Naive thymus-derived CD8-positive, alpha-beta T cell (primary cell): ENCODE data around the gene PGR. TPM values are rescaled to one million over a fixed set of nuclear protein-coding genes. Genes with fewer than 3 reads are reported as not detected.

Experiments used
- ATAC-seq, 2 donors: fragments of 150-1000 bp; cut with Tn5 transposase in 1 of 2; sonication (Bioruptor Pico), chemical (Tn5 transposase) in 1 of 2; 1 replicate in 1 of 2; 2 replicates in 1 of 2; pipeline ENCODE4 v1.10.0; 2021; ENCODE audit warnings: mild to moderate bottlenecking in 2 of 2, moderate library complexity in 2 of 2
- POLR2A ChIA-PET: fragments of 350-600 bp; sonication (Branson Sonifier 250); formaldehyde crosslinking; loops from one replicate; lab custom pipeline; 2021; ENCODE audit warnings: antibody characterized with exemption; lab: Charles Lee
- DNase-seq, 10 donors: peaks; one replicate each; pipeline versions ENCODE4 v3.0.0 to v3.0.0-alpha.2; 2020 to 2022
- H3K27ac Mint-ChIP-seq, 10 donors: one replicate each; pipeline ENCODE4 v1.8.0; 2020 to 2022; ENCODE audit warnings: mild to moderate bottlenecking in 10 of 10, mixed read lengths in 10 of 10, moderate library complexity in 4 of 10, inconsistent platforms in 1 of 10
- H3K27me3 Mint-ChIP-seq, 5 donors: one replicate each; pipeline ENCODE4 v1.8.0; 2021 to 2022; ENCODE audit warnings: mixed read lengths in 5 of 5
- H3K36me3 Mint-ChIP-seq, 3 donors: one replicate each; pipeline ENCODE4 v1.8.0; 2020 to 2022; ENCODE audit warnings: mixed read lengths in 3 of 3, mild to moderate bottlenecking in 2 of 3, inconsistent platforms in 1 of 3
- H3K4me1 Mint-ChIP-seq, 4 donors: one replicate each; pipeline ENCODE4 v1.8.0; 2021 to 2022; ENCODE audit warnings: mixed read lengths in 4 of 4
- H3K4me3 Mint-ChIP-seq, 10 donors: one replicate each; pipeline ENCODE4 v1.8.0; 2020 to 2022; ENCODE audit warnings: mild to moderate bottlenecking in 10 of 10, mixed read lengths in 10 of 10, moderate library complexity in 6 of 10, inconsistent platforms in 1 of 10
- H3K9me3 Mint-ChIP-seq, 9 donors: one replicate each; pipeline ENCODE4 v1.8.0; 2020 to 2022; ENCODE audit warnings: mixed read lengths in 9 of 9, mild to moderate bottlenecking in 3 of 9, inconsistent platforms in 1 of 9, moderate library complexity in 1 of 9
- polyA plus RNA-seq, 3 donors: library from polyadenylated mRNA; unstranded; fragments of 300-500 nt; fragmentation: Illumina TruSeq; gene quantifications; one replicate each; pipeline ENCODE4 v1.2.3, GENCODE V29; 2021
- total RNA-seq, 8 experiments: library from RNA in 2 of 8; stranded (reverse) in 2 of 8; gene quantifications; one replicate each; pipeline ENCODE4 v1.2.3 and lab custom pipeline; 2021 to 2026

The PGR gene
- total and polyA plus RNA-seq, 5 experiments from 2014 or later = not detected

DNA sequence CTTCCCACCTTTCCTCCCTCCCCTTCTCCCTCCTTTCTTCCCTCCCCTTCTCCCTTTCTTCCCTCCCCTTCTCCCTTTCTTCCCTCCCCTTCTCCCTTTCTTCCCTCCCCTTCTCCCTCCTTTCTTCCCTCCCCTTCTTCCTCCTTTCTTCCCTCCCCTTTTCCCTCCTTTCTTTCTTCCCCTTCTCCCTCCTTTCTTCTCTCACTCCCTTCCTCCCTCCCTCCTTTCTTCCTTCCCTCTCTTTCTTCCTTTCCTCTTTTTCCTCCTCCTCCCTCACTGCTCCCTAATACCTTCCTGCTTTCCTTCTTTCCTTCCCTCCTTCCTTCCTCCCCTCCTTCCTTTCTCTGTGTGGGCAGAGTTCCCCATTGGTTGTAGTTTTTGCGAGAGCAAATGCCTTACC lies 76.1 kb downstream of the PGR start:
- H3K4me3 Mint-ChIP-seq = no peak overlapping the region
- ATAC-seq (no peak), DNase-seq (no peak)
- peaks cover 0 to 30% (median 2%) of the 10 kb centered on the region in 9 donors for H3K9me3 Mint-ChIP-seq
- H3K4me1 Mint-ChIP-seq = no peaks in the 10 kb centered on the region
- peaks cover 0 to 2% (median 0%) of the 10 kb centered on the region in 5 donors for H3K27me3 Mint-ChIP-seq
- peak overlapping the region in 1 of 10 donors; percentile 19 for H3K27ac Mint-ChIP-seq
- POLR2A ChIA-PET = no interaction called here
- no peaks in the 10 kb centered on the region for H3K36me3 Mint-ChIP-seq

DNA sequence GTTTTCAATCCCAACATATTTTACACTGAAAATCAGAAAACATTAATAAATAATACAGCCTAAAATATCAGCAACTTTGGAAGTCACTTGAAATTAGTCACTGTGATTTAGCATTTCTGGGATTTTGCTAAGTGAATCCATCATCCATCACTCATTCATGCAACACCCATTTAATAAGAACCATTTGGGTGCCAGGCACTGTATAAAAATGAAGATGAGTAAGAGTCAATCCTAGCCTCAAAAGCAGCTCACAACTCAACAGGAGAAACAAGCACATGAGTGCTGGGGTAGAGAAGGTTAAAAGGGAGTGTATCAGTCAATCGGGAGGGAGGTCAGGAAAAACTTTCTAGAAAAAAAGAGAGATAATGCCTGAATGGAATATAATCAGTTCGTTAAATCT lies 77.9 kb downstream of the PGR start:
- peaks cover 0 to 14% (median 2%) of the 10 kb centered on the region in 9 donors for H3K9me3 Mint-ChIP-seq
- peaks cover 0 to 2% (median 0%) of the 10 kb centered on the region in 5 donors for H3K27me3 Mint-ChIP-seq
- POLR2A ChIA-PET = no interaction called here
- no peak for ATAC-seq
- DNase-seq = no peak
- no peak overlapping the region for H3K27ac Mint-ChIP-seq
- H3K4me1 Mint-ChIP-seq = no peaks in the 10 kb centered on the region
- no peaks in the 10 kb centered on the region for H3K36me3 Mint-ChIP-seq
- H3K4me3 Mint-ChIP-seq = no peak overlapping the region

DNA sequence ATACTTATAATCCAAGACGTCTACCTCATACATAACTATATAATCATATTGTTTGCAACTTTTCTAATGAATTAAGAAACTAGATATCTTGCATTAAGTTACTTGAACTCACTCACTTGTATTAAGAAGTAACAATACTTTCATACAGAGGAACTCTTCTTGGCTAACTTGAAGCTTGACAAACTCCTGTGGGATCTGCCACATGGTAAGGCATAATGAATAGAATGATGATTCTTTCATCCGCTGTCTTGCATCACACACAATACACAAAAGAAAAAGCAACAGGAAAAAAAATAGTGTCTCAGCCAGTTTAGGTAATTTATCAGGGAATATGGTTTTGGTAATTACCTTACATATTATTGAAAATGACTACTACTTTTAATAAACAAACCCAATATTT lies 79.8 kb downstream of the PGR start:
- POLR2A ChIA-PET = no interaction called here
- peaks cover 0 to 2% (median 0%) of the 10 kb centered on the region in 5 donors for H3K27me3 Mint-ChIP-seq
- H3K9me3 Mint-ChIP-seq = peaks cover 0 to 22% (median 0%) of the 10 kb centered on the region in 9 donors
- H3K4me1 Mint-ChIP-seq = no peaks in the 10 kb centered on the region
- DNase-seq (no peak), ATAC-seq (no peak)
- H3K4me3 Mint-ChIP-seq = no peak overlapping the region
- H3K27ac Mint-ChIP-seq = no peak overlapping the region
- no peaks in the 10 kb centered on the region for H3K36me3 Mint-ChIP-seq

DNA sequence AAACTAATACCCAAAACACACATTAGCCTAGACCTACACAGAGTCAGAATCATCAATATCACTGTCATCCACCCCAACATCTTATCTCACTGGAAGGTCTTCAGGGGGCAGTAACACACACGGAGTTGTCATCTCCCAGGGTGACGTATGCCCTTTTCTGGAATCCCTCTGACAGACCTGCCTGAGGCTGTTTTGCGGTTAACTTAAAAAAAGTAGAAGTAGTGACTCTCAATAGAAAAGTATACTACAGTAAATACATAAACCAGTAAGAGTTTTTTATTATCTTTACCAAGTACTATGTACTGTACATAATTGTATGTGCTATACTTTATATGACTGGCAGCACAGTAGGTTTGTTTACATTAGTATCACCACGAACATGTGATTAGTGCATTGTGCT lies 80.5 kb downstream of the PGR start:
- H3K9me3 Mint-ChIP-seq = peaks cover 0 to 28% (median 0%) of the 10 kb centered on the region in 9 donors
- ATAC-seq (no peak), DNase-seq (no peak)
- H3K27ac Mint-ChIP-seq = no peak overlapping the region
- H3K4me3 Mint-ChIP-seq = no peak overlapping the region
- no peaks in the 10 kb centered on the region for H3K4me1 Mint-ChIP-seq
- peaks cover 0 to 2% (median 0%) of the 10 kb centered on the region in 5 donors for H3K27me3 Mint-ChIP-seq
- POLR2A ChIA-PET = no interaction called here
- no peaks in the 10 kb centered on the region for H3K36me3 Mint-ChIP-seq

DNA sequence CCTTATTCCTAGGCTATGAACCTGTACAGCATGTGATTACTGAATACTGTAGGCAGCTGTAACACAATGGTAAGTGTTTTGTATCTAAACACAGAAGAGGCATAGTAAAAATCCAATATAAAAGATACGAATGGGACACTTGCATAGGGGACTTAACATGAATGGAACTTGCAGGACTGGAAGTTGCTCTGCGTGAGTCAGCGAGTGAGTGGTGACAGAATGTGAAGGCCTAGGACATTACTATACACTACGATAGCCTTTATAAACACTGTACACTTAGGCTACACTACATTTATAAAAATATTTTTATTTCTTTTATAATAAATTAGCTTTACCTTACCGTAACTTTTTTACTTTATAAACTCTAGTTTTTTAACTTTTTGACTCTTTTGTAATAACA lies 81.1 kb downstream of the PGR start:
- POLR2A ChIA-PET = no interaction called here
- Mint-ChIP-seq H3K4me3 (no peak overlapping the region), H3K9me3 (peaks cover 0 to 30% (median 0%) of the 10 kb centered on the region in 9 donors), H3K36me3 (no peaks in the 10 kb centered on the region), H3K27ac (no peak overlapping the region), H3K4me1 (no peaks in the 10 kb centered on the region), H3K27me3 (peaks cover 0 to 2% (median 0%) of the 10 kb centered on the region in 5 donors)
- DNase-seq (no peak), ATAC-seq (no peak)

DNA sequence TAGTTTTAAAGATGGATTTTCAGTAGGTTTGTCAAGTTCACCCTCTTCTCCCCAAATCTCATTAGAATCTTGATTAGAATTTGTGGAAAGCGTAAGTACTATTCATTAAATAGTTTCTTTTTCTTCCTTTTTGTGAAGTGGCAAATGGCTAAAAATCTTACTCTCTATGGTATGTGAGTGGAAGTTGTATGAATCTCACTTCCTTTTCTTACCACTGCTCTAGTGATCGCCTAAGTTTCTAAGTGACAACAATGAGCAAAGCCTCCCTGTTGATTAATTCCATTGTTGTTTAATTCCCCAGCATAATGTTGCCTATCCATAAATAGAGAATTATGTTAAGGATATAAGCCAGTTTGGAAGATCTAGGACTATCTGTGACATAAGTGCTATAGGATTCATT lies 82.7 kb downstream of the PGR start:
- H3K36me3 Mint-ChIP-seq = no peaks in the 10 kb centered on the region
- ATAC-seq = no peak
- H3K4me1 Mint-ChIP-seq = no peaks in the 10 kb centered on the region
- peaks cover 0 to 2% (median 0%) of the 10 kb centered on the region in 5 donors for H3K27me3 Mint-ChIP-seq
- no peak overlapping the region for H3K27ac Mint-ChIP-seq
- peaks cover 0 to 21% (median 2%) of the 10 kb centered on the region in 9 donors for H3K9me3 Mint-ChIP-seq
- POLR2A ChIA-PET = no interaction called here
- no peak for DNase-seq
- H3K4me3 Mint-ChIP-seq = no peak overlapping the region

DNA sequence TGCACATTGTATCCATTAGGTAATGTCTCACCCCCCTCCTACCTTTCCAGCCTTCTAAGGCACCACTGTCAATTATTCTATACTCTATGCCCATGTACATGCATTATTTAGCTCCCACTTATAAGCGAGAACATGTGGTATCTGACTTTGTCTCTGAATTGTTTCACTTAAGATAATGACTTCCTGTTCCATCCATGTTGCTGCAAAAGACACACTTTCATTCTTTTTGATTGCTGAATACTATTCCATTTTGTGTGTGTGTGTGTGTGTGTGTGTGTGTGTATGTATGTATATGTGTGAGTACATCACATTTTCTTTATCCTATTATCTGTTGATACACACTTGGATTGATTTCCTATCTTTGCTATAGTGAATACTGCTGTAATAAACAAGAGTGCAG lies 84.2 kb downstream of the PGR start:
- Mint-ChIP-seq H3K9me3 (peaks cover 0 to 17% (median 3%) of the 10 kb centered on the region in 9 donors), H3K4me3 (no peak overlapping the region), H3K4me1 (no peaks in the 10 kb centered on the region), H3K27ac (no peak overlapping the region), H3K36me3 (no peaks in the 10 kb centered on the region), H3K27me3 (peaks cover 0 to 2% (median 0%) of the 10 kb centered on the region in 5 donors)
- no peak for ATAC-seq
- POLR2A ChIA-PET = interaction anchor here (0.7 kb wide), 1 partner anchor 26 kb away, joined by 4 read pairs; no protein-coding TSS in a partner anchor
- no peak for DNase-seq

DNA sequence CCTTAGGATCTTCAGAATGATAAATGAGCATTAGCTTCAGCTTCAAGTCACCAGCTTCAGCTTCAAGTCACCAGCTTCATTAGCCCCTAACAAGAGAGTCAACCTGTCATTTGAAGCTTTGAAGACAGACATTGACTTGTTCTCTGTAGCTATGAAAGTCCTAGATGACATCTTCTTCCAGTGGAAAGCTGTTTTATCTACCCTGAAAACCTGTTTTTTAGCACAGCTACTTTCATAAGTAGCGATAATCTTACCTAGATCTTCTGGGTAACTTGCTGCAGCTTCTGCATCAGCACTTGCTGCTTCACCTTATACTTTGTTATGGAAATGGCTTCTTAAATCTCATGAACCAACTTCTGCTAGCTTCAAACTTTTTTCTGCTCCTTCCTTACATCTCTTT lies 85.7 kb downstream of the PGR start:
- Mint-ChIP-seq H3K4me1 (no peaks in the 10 kb centered on the region), H3K4me3 (no peak overlapping the region), H3K27me3 (no peaks in the 10 kb centered on the region), H3K9me3 (peaks cover 0 to 17% (median 3%) of the 10 kb centered on the region in 9 donors), H3K27ac (no peak overlapping the region), H3K36me3 (no peaks in the 10 kb centered on the region)
- ATAC-seq = no peak
- POLR2A ChIA-PET = no interaction called here
- no peak for DNase-seq

DNA sequence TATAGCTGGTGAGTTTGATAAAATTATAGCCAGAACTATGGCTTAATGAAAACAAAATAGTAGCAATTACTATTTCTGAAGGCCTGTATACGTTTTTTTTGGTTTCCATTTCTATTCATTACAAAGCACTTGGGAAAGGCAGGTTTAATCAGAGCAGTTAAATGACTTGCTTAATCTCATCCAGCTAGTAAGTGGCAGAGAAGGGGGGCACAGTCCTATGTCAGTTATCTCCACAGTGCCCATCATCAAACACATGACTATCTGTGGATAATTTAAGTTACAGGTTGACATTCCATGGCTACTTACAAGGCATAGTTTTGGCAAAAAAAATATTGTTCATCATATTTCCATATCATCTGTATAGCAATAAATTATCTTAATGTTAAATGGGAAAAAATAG lies 93.7 kb downstream of the PGR start:
- POLR2A ChIA-PET = no interaction called here
- Mint-ChIP-seq H3K27ac (no peak overlapping the region), H3K4me1 (no peaks in the 10 kb centered on the region), H3K36me3 (no peaks in the 10 kb centered on the region), H3K9me3 (peaks cover 0 to 10% (median 3%) of the 10 kb centered on the region in 9 donors), H3K27me3 (no peaks in the 10 kb centered on the region), H3K4me3 (no peak overlapping the region)
- DNase-seq (no peak), ATAC-seq (no peak)

DNA sequence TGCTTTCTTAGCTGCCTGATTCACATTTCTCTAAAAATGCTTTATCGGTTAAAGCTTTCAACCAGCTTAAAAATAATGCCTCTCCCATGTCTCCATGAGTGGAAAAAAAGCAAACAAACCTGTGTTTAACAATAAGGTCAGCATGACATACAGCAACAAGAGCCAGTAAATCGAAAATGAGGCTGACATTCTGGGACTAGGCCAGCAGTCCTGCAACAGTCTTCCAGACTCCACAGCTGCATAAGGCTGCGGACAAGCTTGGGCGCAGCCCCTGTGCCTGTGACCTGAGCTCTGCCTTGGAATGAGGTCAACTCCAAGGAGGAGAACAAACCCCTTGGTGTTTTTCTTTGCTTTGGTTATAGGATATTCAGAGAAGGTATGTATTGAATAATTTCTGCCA lies 95.5 kb downstream of the PGR start:
- no peak overlapping the region for H3K4me3 Mint-ChIP-seq
- POLR2A ChIA-PET = no interaction called here
- no peaks in the 10 kb centered on the region for H3K27me3 Mint-ChIP-seq
- no peak overlapping the region for H3K27ac Mint-ChIP-seq
- H3K4me1 Mint-ChIP-seq = no peaks in the 10 kb centered on the region
- ATAC-seq (no peak), DNase-seq (no peak)
- peaks cover 0 to 10% (median 4%) of the 10 kb centered on the region in 9 donors for H3K9me3 Mint-ChIP-seq
- no peaks in the 10 kb centered on the region for H3K36me3 Mint-ChIP-seq

DNA sequence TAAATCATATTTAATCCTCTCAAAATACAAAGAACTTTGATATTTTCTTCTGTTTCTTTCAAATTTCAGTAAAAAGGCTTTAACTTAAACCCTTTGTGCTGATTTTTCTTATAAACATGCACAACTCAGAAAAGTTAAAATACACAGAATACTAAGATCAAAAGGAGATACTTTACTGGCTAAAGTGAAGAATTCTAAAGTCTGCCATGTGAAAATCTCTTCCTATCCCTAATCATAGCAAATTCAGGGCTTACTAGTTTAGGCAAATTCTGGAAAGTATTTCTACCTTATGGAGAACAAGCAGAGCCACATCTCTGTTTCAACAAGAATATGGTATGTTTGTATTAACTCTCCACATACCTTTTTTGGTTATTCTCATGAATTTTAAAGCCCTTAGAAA lies 96.6 kb downstream of the PGR start:
- POLR2A ChIA-PET = no interaction called here
- Mint-ChIP-seq H3K9me3 (peaks cover 0 to 10% (median 4%) of the 10 kb centered on the region in 9 donors), H3K27ac (no peak overlapping the region), H3K4me3 (no peak overlapping the region), H3K4me1 (no peaks in the 10 kb centered on the region), H3K27me3 (no peaks in the 10 kb centered on the region), H3K36me3 (no peaks in the 10 kb centered on the region)
- no peak for ATAC-seq
- no peak for DNase-seq

DNA sequence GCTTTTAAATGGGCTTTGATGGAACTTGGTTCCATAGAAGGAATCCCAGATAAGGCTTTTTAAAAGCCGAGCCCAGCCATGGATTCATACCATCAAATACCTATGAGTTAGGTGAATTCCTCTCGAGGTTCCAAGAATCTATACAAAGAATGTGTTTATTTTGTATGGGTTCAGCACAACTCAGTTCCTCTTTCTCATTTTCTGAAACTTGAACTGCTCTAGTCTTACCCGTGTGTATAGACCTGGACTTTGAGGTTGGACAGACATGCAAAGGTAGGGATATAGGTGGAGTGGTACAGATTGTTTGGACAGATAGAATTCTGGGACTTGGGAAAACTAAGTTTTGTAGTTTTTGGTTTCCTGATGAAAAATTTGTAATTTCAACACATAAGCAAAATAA lies 97.9 kb downstream of the PGR start:
- no peak for ATAC-seq
- no peak overlapping the region for H3K27ac Mint-ChIP-seq
- POLR2A ChIA-PET = no interaction called here
- H3K27me3 Mint-ChIP-seq = no peaks in the 10 kb centered on the region
- H3K4me1 Mint-ChIP-seq = no peaks in the 10 kb centered on the region
- H3K4me3 Mint-ChIP-seq = no peak overlapping the region
- H3K36me3 Mint-ChIP-seq = no peaks in the 10 kb centered on the region
- DNase-seq = no peak
- peaks cover 0 to 10% (median 4%) of the 10 kb centered on the region in 9 donors for H3K9me3 Mint-ChIP-seq

DNA sequence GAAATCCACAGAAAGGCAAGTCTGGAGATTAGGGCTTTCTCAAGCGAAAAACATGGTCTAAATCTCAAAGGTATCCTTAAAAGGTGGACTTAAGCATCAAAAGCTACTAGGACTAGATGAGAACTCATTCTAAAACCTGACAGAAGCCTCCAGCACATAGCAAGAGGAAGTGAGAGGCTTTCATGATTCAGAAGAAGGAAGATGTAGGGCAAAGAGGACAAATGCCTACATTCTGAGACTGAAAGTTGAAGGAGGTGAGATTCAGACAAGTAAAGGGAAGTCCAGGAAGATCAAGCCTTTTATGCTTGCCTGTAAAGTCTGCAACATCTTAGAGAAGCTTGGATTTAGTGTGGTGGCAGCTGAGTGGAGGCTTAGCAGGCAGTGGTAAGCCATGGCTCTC lies 98.9 kb downstream of the PGR start:
- DNase-seq (no peak), ATAC-seq (no peak)
- Mint-ChIP-seq H3K4me1 (no peaks in the 10 kb centered on the region), H3K27me3 (no peaks in the 10 kb centered on the region), H3K27ac (no peak overlapping the region), H3K9me3 (peaks cover 0 to 10% (median 4%) of the 10 kb centered on the region in 9 donors), H3K36me3 (no peaks in the 10 kb centered on the region), H3K4me3 (no peak overlapping the region)
- POLR2A ChIA-PET = no interaction called here

DNA sequence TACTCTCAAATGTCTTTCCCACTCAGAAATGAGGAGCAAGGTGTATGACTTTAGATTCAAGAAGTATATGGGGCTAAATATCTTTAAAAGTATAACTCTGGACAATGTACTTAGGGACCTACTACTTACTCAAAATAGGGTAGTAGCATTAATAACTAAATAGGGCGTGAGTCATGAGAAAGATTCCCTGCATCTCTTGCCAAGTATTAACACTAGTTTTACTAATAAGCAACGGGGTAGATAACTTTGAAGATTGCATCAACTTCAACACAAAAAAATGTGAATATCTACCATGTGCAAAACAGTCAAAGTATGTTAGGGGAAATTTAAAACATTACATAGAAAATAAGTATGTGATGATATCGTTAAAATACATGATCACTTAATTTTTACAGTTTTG lies 99.6 kb downstream of the PGR start:
- H3K36me3 Mint-ChIP-seq = no peaks in the 10 kb centered on the region
- POLR2A ChIA-PET = no interaction called here
- H3K27me3 Mint-ChIP-seq = no peaks in the 10 kb centered on the region
- no peak overlapping the region for H3K4me3 Mint-ChIP-seq
- DNase-seq = no peak
- no peak overlapping the region for H3K27ac Mint-ChIP-seq
- H3K4me1 Mint-ChIP-seq = no peaks in the 10 kb centered on the region
- H3K9me3 Mint-ChIP-seq = peaks cover 0 to 10% (median 4%) of the 10 kb centered on the region in 9 donors
- ATAC-seq = no peak
